Measurements from ENCODE around the gene CCL16. TPM values are rescaled to one million over a fixed set of nuclear protein-coding genes. Genes with fewer than 3 reads are reported as not detected.

CCL16 gene
- total and polyA plus RNA-seq, 2 of the 8 experiments (the other 6 are each of a cell fraction or from before 2014, with no cell fraction given): not detected

DNA sequence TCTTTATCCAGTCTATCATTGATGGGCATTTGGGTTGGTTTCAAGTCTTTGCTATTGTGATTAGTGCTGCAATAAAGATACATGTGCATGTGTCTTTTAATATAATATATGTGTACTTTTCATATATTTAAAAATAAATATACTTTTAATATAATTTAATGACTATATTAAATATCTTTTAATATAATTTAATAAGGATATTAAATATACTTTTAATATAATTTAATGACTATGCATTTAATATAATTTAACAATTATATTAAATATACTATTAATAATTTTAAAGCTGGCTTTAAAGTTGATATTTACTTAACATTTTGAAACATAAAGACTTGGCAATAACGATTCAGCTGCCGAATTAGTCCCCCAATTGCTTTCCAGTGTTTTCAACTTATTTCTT lies 35.3 kb upstream of the CCL16 start:
- no peak overlapping the region for H3K56ac ChIP-seq (replicated peaks; ENCODE audit: insufficient read length, low read depth, low read length)
- FAIRE-seq (no peak), DNase-seq (ENCODE audit: low read depth in 1 of 2, low spot score in 2 of 2) (no peak)
- H2BK20ac ChIP-seq (ENCODE audit: low read length): no peak overlapping the region
- H3K14ac ChIP-seq (ENCODE audit: insufficient read length): no peak overlapping the region
- 98% methylated on average over 2 of the region's 2 CpGs; no CpG with 5 or more reads in 1 of the 2 experiments for WGBS, 2 experiments (ENCODE audit: extremely low coverage in 1 of 2, insufficient coverage in 1 of 2, insufficient read length in 1 of 2, insufficient replicate concordance in 2 of 2, low coverage in 1 of 2, low lambda C conversion rate in 2 of 2, missing lambda C conversion rate in 1 of 2)
- H2AK5ac ChIP-seq (ENCODE audit: low read depth, low read length): no peak overlapping the region
- no peaks in the 10 kb centered on the region for H4K20me1 ChIP-seq (replicated peaks in 1 of 2; ENCODE audit: control insufficient read depth in 1 of 2, insufficient read depth in 2 of 2, low read length in 2 of 2)
- CTCF ChIA-PET (ENCODE audit: partially characterized antibody): interaction anchor here (0.8 to 1.5 kb wide), 2 partner anchors 47 to 53 kb away, joined by 3 read pairs; no protein-coding TSS in a partner anchor
- no peak overlapping the region for H3K9ac ChIP-seq (replicated peaks in 1 of 4; ENCODE audit: extremely low read depth in 1 of 4, low read depth in 3 of 4, low read length in 3 of 4)
- H2AFZ ChIP-seq (ENCODE audit: low read length): no peak overlapping the region
- no peak overlapping the region for H4K5ac ChIP-seq (ENCODE audit: insufficient read length, low read depth, low read length)
- no peaks in the 10 kb centered on the region for H3K23me2 ChIP-seq (ENCODE audit: low read depth, low read length)
- H3K18ac ChIP-seq (ENCODE audit: extremely low read depth, low read length): no peak overlapping the region
- H4K91ac ChIP-seq (replicated peaks; ENCODE audit: insufficient read length, low read length): no peak overlapping the region
- no peaks in the 10 kb centered on the region for H3K36me3 ChIP-seq (ENCODE audit: control insufficient read depth in 2 of 4, insufficient read depth in 4 of 4, low read length in 3 of 4)
- no peak overlapping the region for H2BK15ac ChIP-seq (ENCODE audit: low read length)
- H3K4me3 ChIP-seq (ENCODE audit: extremely low read depth in 1 of 4, insufficient read depth in 2 of 4, low read depth in 3 of 4, low read length in 4 of 4): no peak overlapping the region
- H3K79me2 ChIP-seq (ENCODE audit: control insufficient read depth in 1 of 2, insufficient read depth in 2 of 2, low read length in 2 of 2): no peaks in the 10 kb centered on the region
- no peak overlapping the region for H3K4me2 ChIP-seq (ENCODE audit: insufficient read depth in 1 of 2, low read depth in 2 of 2, low read length in 2 of 2)
- H2BK5ac ChIP-seq (ENCODE audit: low read depth, low read length): no peak overlapping the region
- peaks cover 0 to 14% of the 10 kb centered on the region in 2 experiments; a peak in 2 of 4 replicates for H3K9me3 ChIP-seq (ENCODE audit: insufficient read depth in 2 of 2, low read depth in 1 of 2, low read length in 1 of 2)
- H3K4ac ChIP-seq (replicated peaks; ENCODE audit: insufficient read length, low read depth, low read length): no peak overlapping the region
- POLR2A ChIA-PET (ENCODE audit: partially characterized antibody): no interaction called here
- H3K27ac ChIP-seq (ENCODE audit: low read depth, low read length): no peak overlapping the region
- H3K27me3 ChIP-seq (replicated peaks in 1 of 4; ENCODE audit: control insufficient read depth in 3 of 4, extremely low read depth in 1 of 4, insufficient read depth in 3 of 4, low read length in 3 of 4): no peaks in the 10 kb centered on the region
- H3K23ac ChIP-seq (ENCODE audit: insufficient read length): no peak overlapping the region
- no peak overlapping the region for H2BK12ac ChIP-seq (ENCODE audit: low read depth, low read length)
- H4K8ac ChIP-seq (ENCODE audit: extremely low read depth, insufficient read depth, low read length): no peak overlapping the region
- H3K79me1 ChIP-seq (ENCODE audit: low read depth, low read length): no peaks in the 10 kb centered on the region
- H3K4me1 ChIP-seq (replicated peaks in 1 of 4; ENCODE audit: control insufficient read depth in 3 of 4, insufficient read depth in 4 of 4, low read length in 3 of 4): no peaks in the 10 kb centered on the region
- no peak overlapping the region for H2BK120ac ChIP-seq (replicated peaks; ENCODE audit: low read depth, low read length)
- TF ChIP-seq CREB1 (IDR thresholded peaks at IDR 0.05) (no peak), TBP (IDR thresholded peaks at IDR 0.05; ENCODE audit: low read depth, low read length) (no peak), SIX5 (IDR thresholded peaks at IDR 0.05; ENCODE audit: low read depth, low read length) (no peak), RFX5 (IDR thresholded peaks at IDR 0.05; ENCODE audit: borderline replicate concordance, low read depth, low read length) (no peak), SP2 (IDR thresholded peaks at IDR 0.05; ENCODE audit: low read length) (no peak), BCL11A (IDR thresholded peaks at IDR 0.05; ENCODE audit: low read depth in 2 of 2, low read length in 2 of 2) (no peak), TEAD4 (IDR thresholded peaks at IDR 0.05; ENCODE audit: low read depth, low read length) (no peak)
- TF ChIP-seq, protein P1, sequence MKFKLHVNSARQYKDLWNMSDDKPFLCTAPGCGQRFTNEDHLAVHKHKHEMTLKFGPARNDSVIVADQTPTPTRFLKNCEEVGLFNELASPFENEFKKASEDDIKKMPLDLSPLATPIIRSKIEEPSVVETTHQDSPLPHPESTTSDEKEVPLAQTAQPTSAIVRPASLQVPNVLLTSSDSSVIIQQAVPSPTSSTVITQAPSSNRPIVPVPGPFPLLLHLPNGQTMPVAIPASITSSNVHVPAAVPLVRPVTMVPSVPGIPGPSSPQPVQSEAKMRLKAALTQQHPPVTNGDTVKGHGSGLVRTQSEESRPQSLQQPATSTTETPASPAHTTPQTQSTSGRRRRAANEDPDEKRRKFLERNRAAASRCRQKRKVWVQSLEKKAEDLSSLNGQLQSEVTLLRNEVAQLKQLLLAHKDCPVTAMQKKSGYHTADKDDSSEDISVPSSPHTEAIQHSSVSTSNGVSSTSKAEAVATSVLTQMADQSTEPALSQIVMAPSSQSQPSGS (IDR thresholded peaks at IDR 0.05; ENCODE audit: low read length): no peak

Data from H1 (cell line).